ENCODE results near the gene ELL.

GRCh38 chr19:18457483-18458331 is 64.2 kb downstream of the ELL start:
- TF ChIP-seq, protein P1, sequence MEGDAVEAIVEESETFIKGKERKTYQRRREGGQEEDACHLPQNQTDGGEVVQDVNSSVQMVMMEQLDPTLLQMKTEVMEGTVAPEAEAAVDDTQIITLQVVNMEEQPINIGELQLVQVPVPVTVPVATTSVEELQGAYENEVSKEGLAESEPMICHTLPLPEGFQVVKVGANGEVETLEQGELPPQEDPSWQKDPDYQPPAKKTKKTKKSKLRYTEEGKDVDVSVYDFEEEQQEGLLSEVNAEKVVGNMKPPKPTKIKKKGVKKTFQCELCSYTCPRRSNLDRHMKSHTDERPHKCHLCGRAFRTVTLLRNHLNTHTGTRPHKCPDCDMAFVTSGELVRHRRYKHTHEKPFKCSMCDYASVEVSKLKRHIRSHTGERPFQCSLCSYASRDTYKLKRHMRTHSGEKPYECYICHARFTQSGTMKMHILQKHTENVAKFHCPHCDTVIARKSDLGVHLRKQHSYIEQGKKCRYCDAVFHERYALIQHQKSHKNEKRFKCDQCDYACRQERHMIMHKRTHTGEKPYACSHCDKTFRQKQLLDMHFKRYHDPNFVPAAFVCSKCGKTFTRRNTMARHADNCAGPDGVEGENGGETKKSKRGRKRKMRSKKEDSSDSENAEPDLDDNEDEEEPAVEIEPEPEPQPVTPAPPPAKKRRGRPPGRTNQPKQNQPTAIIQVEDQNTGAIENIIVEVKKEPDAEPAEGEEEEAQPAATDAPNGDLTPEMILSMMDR (conservative IDR thresholded peaks at IDR 0.05; ENCODE audit: low read depth in 2 of 2) = no peak
- TF ChIP-seq POLR2AphosphoS5 (IDR thresholded peaks at IDR 0.05; ENCODE audit: low read depth) (no peak), STAT1 (IDR thresholded peaks at IDR 0.05; ENCODE audit: unreplicated experiment) (no peak), EZH2phosphoT487 (IDR thresholded peaks at IDR 0.05; ENCODE audit: unreplicated experiment) (no peak), EZH2 (IDR thresholded peaks at IDR 0.05; ENCODE audit: low read depth, unreplicated experiment) (no peak), REST (IDR thresholded peaks at IDR 0.05; ENCODE audit: unreplicated experiment) (no peak), NANOG (IDR thresholded peaks at IDR 0.05; ENCODE audit: borderline replicate concordance) (no peak), CREB1 (CRISPR knock-in tag; IDR thresholded peaks at IDR 0.05; ENCODE audit: low read depth) (no peak), ZNF114 (CRISPR knock-in tag; IDR thresholded peaks at IDR 0.05) (no peak), JUNB (IDR thresholded peaks at IDR 0.05; ENCODE audit: unreplicated experiment) (no peak), ZNF331 (CRISPR knock-in tag; IDR thresholded peaks at IDR 0.05; ENCODE audit: low read depth) (no peak)
